HepG2 (cell line): ENCODE measurements around the gene SSBP2. TPM values are rescaled to one million over a fixed set of nuclear protein-coding genes. Genes with fewer than 3 reads are reported as not detected.

ENCODE experiments used
- ATAC-seq: fragments of 200-7000 bp; cut with Tn5 transposase; 3 replicates; pipeline ENCODE4 v1.9.1; 2020; ENCODE audit warnings: mild to moderate bottlenecking, moderate library complexity
- BruUV-seq: library from RNA; stranded (reverse); fragments of 400-500 nt; replicated peaks from 2 replicates; lab custom pipeline; 2021; lab: Mats Ljungman, UMichigan
- CTCF ChIA-PET: fragments of 300-600 bp; formaldehyde crosslinking; extraction: SDS; loops from one replicate; lab custom pipeline; 2021; ENCODE audit warnings: low total read pairs, inconsistent platforms, low intra/inter-chr PET ratio; lab: Yijun Ruan, JAX
- POLR2A ChIA-PET: fragments of 350-600 bp; sonication (Branson Sonifier 250); formaldehyde crosslinking; loops from one replicate; lab custom pipeline; 2020; ENCODE audit warnings: antibody characterized with exemption, inconsistent platforms; lab: Yijun Ruan, JAX
- DNase-seq: peaks from one replicate; pipeline ENCODE4 v3.0.0-alpha.2; 2015; ENCODE audit warnings: low spot score
- FAIRE-seq: peaks from 3 replicates; lab custom pipeline; 2011; peaks lifted over from hg19 to GRCh38; lab: Jason Lieb, UNC
- H2AFZ ChIP-seq: one replicate; pipeline ENCODE4 v1.6.1; 2011; ENCODE audit warnings: low read length, inconsistent platforms
- H3K27ac ChIP-seq: fragments of 300-600 bp; 3 replicates; pipeline ENCODE4 v1.8.0; 2011; ENCODE audit warnings: mixed run types, mild to moderate bottlenecking, mixed read lengths, low read length, inconsistent platforms; ENCODE audit not compliant: insufficient read depth; ENCODE audit errors: extremely low read length
- H3K27me3 ChIP-seq, 2 experiments: fragments of 200-600 bp in 1 of 2; 2 replicates in 1 of 2; 3 replicates in 1 of 2; pipeline versions ENCODE4 v1.6.0 to v1.8.0; 2011; ENCODE audit warnings: low read length in 2 of 2, mild to moderate bottlenecking in 2 of 2, moderate library complexity in 2 of 2, inconsistent platforms in 1 of 2; ENCODE audit not compliant: insufficient read depth in 2 of 2, control insufficient read depth in 1 of 2
- H3K36me3 ChIP-seq, 2 experiments: fragments of 200-600 bp in 1 of 2; replicated peaks in 1 of 2; 2 replicates in 1 of 2; 3 replicates in 1 of 2; pipeline versions ENCODE4 v1.5.1 to v1.8.0; 2011; ENCODE audit warnings: low read length in 2 of 2, inconsistent platforms in 1 of 2; ENCODE audit not compliant: insufficient read depth in 2 of 2, control insufficient read depth in 1 of 2
- H3K4me1 ChIP-seq: 2 replicates; pipeline ENCODE4 v1.5.1; 2012; ENCODE audit warnings: low read length, inconsistent platforms; ENCODE audit not compliant: insufficient read depth
- H3K4me2 ChIP-seq: 2 replicates; pipeline ENCODE4 v1.6.0; 2011; ENCODE audit warnings: low read depth, low read length, inconsistent platforms
- H3K4me3 ChIP-seq, 3 experiments: fragments of 200-600 bp in 1 of 3; sonication (generic), shearing (Covaris generic) in 1 of 3; replicated peaks in 1 of 3; 2 replicates each; pipeline ENCODE4 v1.5.1; 2011 to 2016; ENCODE audit warnings: low read length in 3 of 3, inconsistent platforms in 2 of 3, low read depth in 2 of 3, mild to moderate bottlenecking in 2 of 3, control low read depth in 1 of 3, mixed read lengths in 1 of 3; ENCODE audit not compliant: insufficient read depth in 1 of 3
- H3K79me2 ChIP-seq: one replicate; pipeline ENCODE4 v1.6.1; 2011; ENCODE audit warnings: low read length, inconsistent platforms; ENCODE audit not compliant: insufficient read depth
- H3K9ac ChIP-seq: 2 replicates; pipeline ENCODE4 v1.6.0; 2011; ENCODE audit warnings: mild to moderate bottlenecking, low read depth, low read length, inconsistent platforms; ENCODE audit not compliant: insufficient read depth
- H3K9me3 ChIP-seq: 2 replicates; pipeline ENCODE4 v1.5.1; 2012; ENCODE audit warnings: mild to moderate bottlenecking, low read length
- H4K20me1 ChIP-seq: 2 replicates; pipeline ENCODE4 v1.6.0; 2011; ENCODE audit warnings: inconsistent platforms, mild to moderate bottlenecking, low read length, moderate library complexity; ENCODE audit not compliant: insufficient read depth
- FOXO1 ChIP-seq: sonication (generic); formaldehyde crosslinking; IDR thresholded peaks from 2 replicates; pipeline ENCODE4 v1.4.0; 2020; ENCODE audit warnings: missing genetic modification reagents
- POGZ ChIP-seq: sonication (generic); formaldehyde crosslinking; IDR thresholded peaks from 2 replicates; pipeline ENCODE4 v1.4.0; 2020; ENCODE audit warnings: mild to moderate bottlenecking, missing genetic modification reagents
- ZHX1 ChIP-seq: sonication (generic); formaldehyde crosslinking; IDR thresholded peaks from 2 replicates; pipeline ENCODE4 v1.8.1; 2022; ENCODE audit warnings: low read depth, mild to moderate bottlenecking, missing genetic modification reagents
- ZNF143 ChIP-seq: sonication (generic); formaldehyde crosslinking; IDR thresholded peaks from 2 replicates; pipeline ENCODE4 v1.4.0; 2020; ENCODE audit warnings: missing genetic modification reagents
- WGBS: methylation state at CpG from one replicate; pipeline ENCODE4 v1.1.6; 2017; ENCODE audit warnings: low lambda C conversion rate; 5-methylcytosine and 5-hydroxymethylcytosine counted together
- in situ Hi-C: cut with HindIII; loops from 2 replicates; pipeline ENCODE4 v1.10.0; 2017; ENCODE audit warnings: low pct_unique_long_range_greater_than_20kb; ENCODE audit not compliant: extremely low pct_ligation_motif_present
- intact Hi-C: fragments of 100-400 bp; cut with micrococcal nuclease; formaldehyde crosslinking; loops from one replicate; pipeline ENCODE4 v1.10.0; 2022; ENCODE audit not compliant: unreplicated experiment
- polyA plus RNA-seq, 8 experiments: library from polyadenylated mRNA; depleted of rRNA in 3 of 8; stranded (reverse) in 7 of 8; unstranded in 1 of 8; fragments of >200 nt; fragmentation: Illumina TruSeq in 4 of 8; extraction: Trizol in 4 of 8; gene quantifications; 2 replicates each; pipeline versions ENCODE4 v1.2.1 to v1.2.3, GENCODE V29; 2011 to 2016; ENCODE audit warnings: low read depth in 4 of 8, missing spikeins in 1 of 8, mixed read lengths in 1 of 8; ENCODE audit not compliant: insufficient read depth in 1 of 8
- total RNA-seq, 5 experiments: library from RNA; depleted of rRNA; stranded (reverse); fragments of >200 nt; fragmentation: Illumina TruSeq; extraction: Trizol; gene quantifications; 2 replicates each; pipeline ENCODE4 v1.2.3, GENCODE V29; 2016; ENCODE audit warnings: low read depth in 1 of 5
- TF ChIP-seq, protein P1 (sequence below): sonication (generic); formaldehyde crosslinking; conservative IDR thresholded peaks from 2 replicates; pipeline ENCODE4 v1.4.0; 2020; ENCODE audit warnings: missing genetic modification reagents

Gene SSBP2
- total and polyA plus RNA-seq, 2 of the 13 experiments (the other 11 are each of a cell fraction or from before 2014, with no cell fraction given) = 0.16 TPM; not detected in 1

DNA sequence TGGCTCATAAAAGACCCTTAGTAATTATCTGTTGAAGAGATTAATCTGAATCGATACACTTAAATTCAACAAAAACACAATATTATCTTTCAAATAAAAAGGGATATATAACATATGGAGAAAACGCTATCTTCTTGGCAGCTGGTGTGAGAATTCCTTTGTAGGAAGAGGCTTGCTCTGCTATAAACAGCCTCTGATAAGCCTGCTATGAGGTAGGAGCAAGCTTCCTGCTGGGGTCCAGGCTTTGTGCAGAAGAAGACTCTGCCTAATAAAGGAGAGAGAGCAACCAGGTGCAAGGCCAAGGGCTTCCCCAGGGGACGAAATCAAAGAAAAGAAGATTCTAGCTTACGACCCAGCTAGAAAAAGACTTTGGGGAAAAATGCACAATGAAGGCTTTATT is 43.3 kb upstream of the SSBP2 start (continued):
- no peak for TF ChIP-seq POGZ (CRISPR knock-in tag)
- no peak for TF ChIP-seq FOXO1 (CRISPR knock-in tag)
- TF ChIP-seq, protein P1, sequence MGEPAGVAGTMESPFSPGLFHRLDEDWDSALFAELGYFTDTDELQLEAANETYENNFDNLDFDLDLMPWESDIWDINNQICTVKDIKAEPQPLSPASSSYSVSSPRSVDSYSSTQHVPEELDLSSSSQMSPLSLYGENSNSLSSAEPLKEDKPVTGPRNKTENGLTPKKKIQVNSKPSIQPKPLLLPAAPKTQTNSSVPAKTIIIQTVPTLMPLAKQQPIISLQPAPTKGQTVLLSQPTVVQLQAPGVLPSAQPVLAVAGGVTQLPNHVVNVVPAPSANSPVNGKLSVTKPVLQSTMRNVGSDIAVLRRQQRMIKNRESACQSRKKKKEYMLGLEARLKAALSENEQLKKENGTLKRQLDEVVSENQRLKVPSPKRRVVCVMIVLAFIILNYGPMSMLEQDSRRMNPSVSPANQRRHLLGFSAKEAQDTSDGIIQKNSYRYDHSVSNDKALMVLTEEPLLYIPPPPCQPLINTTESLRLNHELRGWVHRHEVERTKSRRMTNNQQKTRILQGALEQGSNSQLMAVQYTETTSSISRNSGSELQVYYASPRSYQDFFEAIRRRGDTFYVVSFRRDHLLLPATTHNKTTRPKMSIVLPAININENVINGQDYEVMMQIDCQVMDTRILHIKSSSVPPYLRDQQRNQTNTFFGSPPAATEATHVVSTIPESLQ (CRISPR knock-in tag) = no peak
- TF ChIP-seq ZHX1 (CRISPR knock-in tag) = no peak

GRCh38 chr5:81790336-81790735 is 39.4 kb upstream of the SSBP2 start:
- TF ChIP-seq ZNF143 (CRISPR knock-in tag) = no peak
- Histone ChIP-seq H3K4me1 (no peaks in the 10 kb centered on the region), H3K27ac (no peak overlapping the region), H3K79me2 (no peaks in the 10 kb centered on the region), H3K36me3 (no peaks in the 10 kb centered on the region), H4K20me1 (no peaks in the 10 kb centered on the region), H3K9ac (no peak overlapping the region), H3K4me3 (no peak overlapping the region), H3K27me3 (peaks cover 0 to 2% of the 10 kb centered on the region in 2 experiments; a peak in 2 of 5 replicates), H2AFZ (no peak overlapping the region), H3K9me3 (no peaks in the 10 kb centered on the region), H3K4me2 (no peak overlapping the region)
- ChIA-PET POLR2A (no interaction called here), CTCF (no interaction called here)
- no peak for ATAC-seq
- BruUV-seq = no TSS peak
- in situ Hi-C loops = no loop called here
- no peak for DNase-seq
- 18% methylated on average over 9 of the region's 9 CpGs for WGBS
- no peak for FAIRE-seq
- intact Hi-C loops = no loop called here
